Activated CD4-positive, alpha-beta T cell treated with anti-CD3 and anti-CD28 coated beads, Interleukin-2, Interleukin-6, amounts not matched to agents 100 ng/mL and 50 ng/mL, durations not matched to agents 16 hours and 8 hours (primary cell): ENCODE measurements around the gene PIEZO2.
"Not testable (repeated sequence)": the region's sequence is repeated elsewhere in the genome, so short reads cannot be mapped to it uniquely, and the experiment has no call there.

Source experiments
- DNase-seq: peaks from one replicate; pipeline ENCODE4 v3.0.0-alpha.2; 2020

The PIEZO2 gene

GRCh38 chr18:10660179-10660884 lies 489.0 kb downstream of the PIEZO2 start:
- no peak for DNase-seq

GRCh38 chr18:10659594-10659993 lies 489.8 kb downstream of the PIEZO2 start:
- DNase-seq: no peak

- DNase-seq: no peak
Observed at GRCh38 chr18:10659000-10659399, 490.4 kb downstream of the PIEZO2 start.

- DNase-seq: not testable (repeated sequence)
Observed at GRCh38 chr18:10644003-10644402, 505.4 kb downstream of the PIEZO2 start.

GRCh38 chr18:10642915-10643524 lies 506.3 kb downstream of the PIEZO2 start:
- DNase-seq: not testable (repeated sequence)

GRCh38 chr18:10638539-10638885 lies 510.9 kb downstream of the PIEZO2 start:
- DNase-seq: not testable (repeated sequence)

GRCh38 chr18:10637858-10638538 lies 511.4 kb downstream of the PIEZO2 start:
- DNase-seq: not testable (repeated sequence)

- peak; percentile 7 for DNase-seq
Observed at GRCh38 chr18:10629076-10629475, 520.3 kb downstream of the PIEZO2 start.

GRCh38 chr18:10626606-10627213 lies 522.7 kb downstream of the PIEZO2 start:
- DNase-seq: not testable (repeated sequence)

GRCh38 chr18:10623606-10624005 lies 525.8 kb downstream of the PIEZO2 start:
- not testable (repeated sequence) for DNase-seq

- DNase-seq: not testable (repeated sequence)
Observed at GRCh38 chr18:10622982-10623381, 526.4 kb downstream of the PIEZO2 start.

GRCh38 chr18:10620670-10621329 lies 528.6 kb downstream of the PIEZO2 start:
- DNase-seq: not testable (repeated sequence)
